ENCODE data around the gene ARHGAP40. TPM values are rescaled to one million over a fixed set of nuclear protein-coding genes. Genes with fewer than 3 reads are reported as not detected.
A peak's percentile ranks its signal among the peaks of the same experiment; 100 is the strongest.
"Not testable (repeated sequence)": the region's sequence is repeated elsewhere in the genome, so short reads cannot be mapped to it uniquely, and the experiment has no call there.

Gene ARHGAP40
- total RNA-seq, 1 donor from 2014 or later = not detected

DNA sequence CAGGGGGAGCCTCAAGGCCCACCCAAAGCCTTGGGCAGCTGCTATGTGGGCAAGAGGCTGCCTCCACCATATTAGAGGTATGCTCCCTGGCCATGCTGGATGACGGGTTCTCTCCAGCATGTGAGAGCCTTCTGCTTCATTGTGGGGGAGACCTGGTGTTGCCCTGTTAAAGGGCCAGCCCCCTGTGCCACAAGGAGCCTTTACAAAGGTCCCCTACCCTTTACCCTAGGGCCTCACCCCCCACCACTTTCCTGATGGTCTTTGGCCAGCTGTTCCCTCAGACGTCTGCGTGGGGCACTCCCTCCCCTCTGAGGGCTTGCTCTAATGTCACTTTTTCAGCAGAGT is 15.5 kb upstream of the ARHGAP40 start:
- ATAC-seq (no peak), DNase-seq (ENCODE audit: low spot score) (no peak)

GRCh38 chr20:38588303-38588702 is 13.3 kb upstream of the ARHGAP40 start:
- DNase-seq (ENCODE audit: low spot score) (no peak), ATAC-seq (no peak)

- no peak for DNase-seq (ENCODE audit: low spot score)
- no peak for ATAC-seq
These were observed 12.3 kb upstream of the ARHGAP40 start for GRCh38 chr20:38589351-38589750.

GRCh38 chr20:38589967-38590675 is 11.5 kb upstream of the ARHGAP40 start:
- no peak for ATAC-seq
- no peak for DNase-seq (ENCODE audit: low spot score)

- no peak for ATAC-seq
These were observed 10.7 kb upstream of the ARHGAP40 start for GRCh38 chr20:38590676-38591473.

DNA sequence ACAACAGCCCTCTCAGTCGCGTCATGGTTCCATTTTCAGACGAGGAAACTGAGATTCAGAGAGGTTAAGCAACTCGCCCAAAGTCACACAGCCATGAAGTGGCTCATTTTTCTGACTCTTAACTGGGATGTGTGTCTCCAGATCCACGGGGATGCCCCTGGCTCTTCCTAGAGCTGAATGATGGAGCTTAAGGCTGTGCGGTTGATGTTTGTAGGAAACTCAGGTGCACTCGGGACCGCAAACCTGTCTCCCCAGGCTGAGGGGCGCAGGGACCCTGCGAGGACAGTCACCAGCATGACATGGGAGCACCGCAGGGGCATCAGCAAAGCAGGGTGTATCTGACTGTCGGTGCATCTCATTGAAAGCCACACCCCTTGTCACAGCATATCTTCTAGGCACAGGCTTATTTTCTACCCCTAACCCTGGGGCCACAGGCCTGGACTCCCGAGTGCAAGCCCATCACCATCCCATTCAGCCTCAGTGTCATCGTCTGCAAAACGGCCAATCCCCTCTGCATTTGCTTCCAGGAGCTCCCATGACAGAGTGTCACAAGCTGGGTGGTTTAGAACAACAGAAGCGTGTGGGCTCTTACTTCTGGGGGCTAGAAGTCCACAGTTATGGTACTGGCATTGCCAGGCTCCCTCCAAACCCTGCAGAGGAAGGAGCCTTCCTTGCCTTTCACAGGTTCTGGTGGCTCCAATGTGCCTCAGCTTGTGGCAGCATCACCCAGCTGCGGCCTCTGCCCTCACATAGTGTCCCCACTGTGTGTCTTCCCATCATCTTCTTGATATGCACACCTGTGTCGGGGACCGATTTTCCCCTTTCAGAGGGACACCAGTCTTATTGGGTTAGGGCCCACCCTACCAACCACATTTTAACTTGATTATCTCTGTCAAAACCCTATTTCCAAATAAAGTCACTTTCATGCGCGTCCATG is 9.9 kb upstream of the ARHGAP40 start:
- DNase-seq (ENCODE audit: low spot score) = no peak
- ATAC-seq = no peak

More at GRCh38 chr20:38590676-38591473, 10.7 kb upstream of the ARHGAP40 start:
- no peak for DNase-seq (ENCODE audit: low spot score)

- not testable (repeated sequence) for ATAC-seq; DNase-seq (ENCODE audit: low spot score)
These were observed 9.2 kb upstream of the ARHGAP40 start for GRCh38 chr20:38592411-38592790.

- DNase-seq (ENCODE audit: low spot score); ATAC-seq: not testable (repeated sequence)
These were observed 7.3 kb upstream of the ARHGAP40 start for GRCh38 chr20:38594281-38594680.

GRCh38 chr20:38595886-38596285 is 5.7 kb upstream of the ARHGAP40 start:
- not testable (repeated sequence) for DNase-seq (ENCODE audit: low spot score); ATAC-seq

DNA sequence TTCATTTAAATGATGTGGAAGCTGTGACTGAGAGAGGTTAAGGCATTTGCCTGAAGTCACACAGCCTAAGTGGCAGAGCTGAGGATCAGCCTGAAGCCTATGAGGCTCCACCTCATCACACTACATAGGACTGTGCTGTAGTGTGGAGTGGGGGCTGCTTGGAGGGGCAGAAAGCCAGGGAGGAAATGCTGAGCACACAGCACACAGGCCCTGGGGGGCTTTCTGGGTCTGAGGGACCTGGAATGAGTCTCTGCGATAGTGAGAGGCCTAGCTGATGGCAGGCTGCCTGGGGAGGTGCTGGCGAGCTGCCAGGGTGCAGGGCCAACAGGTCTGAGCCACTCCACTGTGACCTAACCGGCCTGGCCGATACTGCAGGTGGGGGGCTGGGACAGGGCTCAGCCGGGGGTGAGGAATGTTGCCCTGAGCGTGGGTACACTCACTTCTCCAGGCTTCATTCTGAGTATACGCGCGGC is 2.2 kb upstream of the ARHGAP40 start:
- DNase-seq (ENCODE audit: low spot score) = peak; percentile 89
- ATAC-seq = peak; percentile 96

GRCh38 chr20:38600057-38600456 is 1.6 kb upstream of the ARHGAP40 start:
- no peak for DNase-seq (ENCODE audit: low spot score)
- ATAC-seq = no peak

- DNase-seq (ENCODE audit: low spot score) (no peak), ATAC-seq (no peak)
These were observed 574 bp downstream of the ARHGAP40 start for GRCh38 chr20:38602185-38602581.

DNA sequence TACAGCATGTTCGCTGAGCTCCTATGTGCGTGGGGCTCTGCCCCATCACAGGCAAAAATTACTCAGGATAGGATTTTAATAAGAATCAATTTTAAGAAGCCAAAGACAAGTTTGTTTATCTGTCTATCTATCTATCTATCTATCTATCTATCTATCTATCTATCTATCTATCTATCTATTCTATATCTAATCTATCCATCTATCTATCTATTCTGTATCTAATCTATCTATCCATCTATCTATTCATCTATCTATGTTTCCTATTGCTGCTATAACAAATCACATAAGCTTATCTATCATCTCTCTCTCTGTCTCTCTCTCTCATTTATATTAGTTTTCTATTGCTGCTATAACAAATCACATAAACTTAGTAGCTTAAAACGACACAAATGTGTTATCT is 1.7 kb downstream of the ARHGAP40 start:
- DNase-seq (ENCODE audit: low spot score) (no peak), ATAC-seq (no peak)

DNA sequence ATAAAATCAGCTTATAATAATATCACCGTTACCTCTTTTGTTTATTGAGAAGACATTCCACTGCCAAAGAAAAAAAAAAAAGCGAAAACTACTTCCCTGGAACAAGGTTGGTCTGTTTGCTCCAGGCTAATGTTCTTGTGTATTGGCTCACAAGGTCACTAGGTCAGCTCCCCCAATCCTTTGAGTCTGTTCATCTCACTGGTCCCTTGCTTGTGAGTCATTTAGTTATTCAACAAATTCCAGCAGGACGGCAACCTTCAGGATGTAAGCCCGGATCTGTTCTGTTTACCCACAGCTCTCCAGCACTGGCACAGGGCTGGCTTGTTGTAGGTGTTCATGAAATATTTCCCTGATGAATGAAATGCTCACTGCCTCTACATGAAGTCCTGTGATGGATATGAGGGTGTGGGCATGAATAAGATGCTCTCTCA is 3.3 kb downstream of the ARHGAP40 start:
- no peak for ATAC-seq
- no peak for DNase-seq (ENCODE audit: low spot score)

- ATAC-seq (no peak), DNase-seq (ENCODE audit: low spot score) (no peak)
These were observed 5.7 kb downstream of the ARHGAP40 start for GRCh38 chr20:38607351-38607750.

- no peak for DNase-seq (ENCODE audit: low spot score)
- no peak for ATAC-seq
These were observed 6.6 kb downstream of the ARHGAP40 start for GRCh38 chr20:38608188-38608587.

DNA sequence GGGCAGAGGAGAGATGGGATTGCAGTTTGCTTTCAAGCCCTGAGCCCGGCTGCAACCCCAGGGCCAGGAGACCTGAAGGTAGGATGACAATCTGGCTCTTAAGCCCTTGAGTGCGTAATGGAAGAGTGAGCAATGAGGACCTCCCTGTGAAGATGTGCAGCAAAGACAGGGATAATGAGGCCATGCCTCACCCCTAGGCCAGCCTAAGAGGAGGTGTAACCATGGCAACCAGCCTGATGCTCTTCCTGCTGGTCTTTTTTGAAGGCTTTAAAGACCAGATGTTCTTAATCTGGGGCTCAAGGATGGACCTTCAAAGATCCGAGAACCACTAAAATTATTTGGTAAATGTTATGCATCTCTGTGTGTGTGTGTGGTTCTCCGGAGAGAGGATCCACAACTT is 8.2 kb downstream of the ARHGAP40 start:
- ATAC-seq (no peak), DNase-seq (ENCODE audit: low spot score) (no peak)

DNA sequence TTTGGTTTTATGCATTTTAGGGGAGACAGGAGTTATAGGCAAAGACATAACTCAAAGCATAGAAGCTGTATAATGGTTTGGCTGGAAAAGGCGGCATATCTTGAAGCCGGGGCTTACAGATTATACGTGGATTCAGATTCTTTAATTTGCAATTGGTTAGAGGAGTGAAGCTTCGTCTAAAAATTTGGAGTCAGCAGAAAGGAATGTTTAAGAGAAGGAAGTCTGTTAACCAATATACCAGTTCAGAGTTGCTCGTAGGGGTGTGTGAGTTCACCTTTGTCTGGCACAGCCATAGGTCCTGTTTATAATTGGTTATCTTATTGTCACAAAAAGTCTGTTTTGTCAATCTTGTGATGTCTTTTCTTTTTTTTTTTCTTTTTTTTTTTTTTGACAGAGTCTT is 8.9 kb downstream of the ARHGAP40 start:
- ATAC-seq = no peak

DNA sequence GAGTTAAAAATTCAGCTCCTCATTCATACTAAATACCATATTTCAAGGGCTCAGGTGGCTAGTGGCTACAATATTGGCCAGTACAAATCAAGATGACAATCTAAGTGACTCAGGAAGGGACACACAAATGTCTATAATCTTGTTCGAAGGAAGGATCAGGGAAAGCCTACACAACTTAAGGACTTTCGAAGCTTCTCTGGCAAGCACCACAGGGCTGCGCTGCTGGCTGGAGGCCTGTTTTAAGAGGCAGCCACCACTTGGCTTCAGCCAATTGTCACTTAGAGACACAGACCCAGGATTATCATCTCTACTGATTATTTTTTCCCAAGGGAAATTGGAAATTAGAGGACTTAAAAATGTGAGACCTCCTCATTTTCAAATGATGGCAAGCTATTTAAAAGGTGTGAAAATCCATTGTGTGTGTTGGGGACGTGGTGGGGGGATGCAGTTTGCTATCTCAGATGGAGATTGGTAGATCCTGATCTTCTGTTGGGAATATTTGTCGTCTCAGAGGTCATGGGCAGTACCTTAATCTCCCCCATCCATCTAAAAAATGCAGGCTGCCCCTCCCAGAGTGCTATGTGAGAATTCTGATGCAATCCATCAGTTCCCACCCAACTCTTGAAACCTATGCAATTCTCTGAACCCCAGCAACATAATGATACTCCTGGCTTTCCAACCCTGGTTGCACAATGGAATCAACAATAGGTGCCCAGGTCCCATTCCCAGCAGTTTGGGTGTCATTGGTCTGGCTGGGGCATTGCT is 11.3 kb downstream of the ARHGAP40 start:
- ATAC-seq (no peak), DNase-seq (ENCODE audit: low spot score) (no peak)

More for the DNA sequence above, 8.9 kb downstream of the ARHGAP40 start:
- no peak for DNase-seq (ENCODE audit: low spot score)

DNA sequence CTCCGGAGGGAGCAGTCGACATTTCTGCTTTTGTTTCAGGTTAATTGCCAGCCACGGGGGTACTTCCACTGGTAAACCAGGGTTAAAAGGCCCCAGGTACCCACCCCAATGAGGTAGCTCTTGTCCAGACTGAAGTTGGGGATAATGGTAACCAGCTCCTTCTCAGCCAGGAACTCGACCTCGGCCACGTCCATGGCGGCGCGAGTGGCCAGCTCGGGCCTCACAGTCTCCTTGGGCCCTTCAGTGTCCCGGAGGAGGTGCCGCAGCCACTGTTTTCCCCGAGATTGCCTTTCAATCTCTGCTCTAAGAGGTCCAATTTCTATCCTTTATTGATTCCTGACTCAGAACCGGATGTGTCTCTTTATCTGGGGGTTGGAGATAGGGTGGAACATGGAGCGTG is 13.7 kb downstream of the ARHGAP40 start:
- DNase-seq (ENCODE audit: low spot score) = no peak

More for the DNA sequence above, 13.7 kb downstream of the ARHGAP40 start:
- no peak for ATAC-seq
